ENCODE data around the gene SUZ12. TPM values are rescaled to one million over a fixed set of nuclear protein-coding genes. Genes with fewer than 3 reads are reported as not detected.
"Not testable (repeated sequence)": the region's sequence is repeated elsewhere in the genome, so short reads cannot be mapped to it uniquely, and the experiment has no call there.

The SUZ12 gene
- 14.0 TPM for total RNA-seq
- long read RNA-seq, full-length matches to known transcripts: 14 of 17 reads
- long read RNA-seq, partial matches to known transcripts: 3 of 17 reads
- long read RNA-seq, other reads (novel, unspliced or antisense): 0 of 17 reads

GRCh38 chr17:31936615-31937609 lies at the start of gene SUZ12:
Gene SUZ12, plus strand, starts transcription at chr17:31937007. Its CDS starts 240 bp downstream, at chr17:31937247.
- intact Hi-C loops (cut with DNase I): not testable (repeated sequence)
- ATAC-seq: peak; percentile 99
- DNase-seq (ENCODE audit: missing footprints): peak; percentile 93

- intact Hi-C loops (cut with DNase I): no loop called here
- ATAC-seq (peak; percentile 37), DNase-seq (ENCODE audit: missing footprints) (no peak)
Measured at GRCh38 chr17:31888124-31888523, 48.7 kb upstream of the SUZ12 start.

DNA sequence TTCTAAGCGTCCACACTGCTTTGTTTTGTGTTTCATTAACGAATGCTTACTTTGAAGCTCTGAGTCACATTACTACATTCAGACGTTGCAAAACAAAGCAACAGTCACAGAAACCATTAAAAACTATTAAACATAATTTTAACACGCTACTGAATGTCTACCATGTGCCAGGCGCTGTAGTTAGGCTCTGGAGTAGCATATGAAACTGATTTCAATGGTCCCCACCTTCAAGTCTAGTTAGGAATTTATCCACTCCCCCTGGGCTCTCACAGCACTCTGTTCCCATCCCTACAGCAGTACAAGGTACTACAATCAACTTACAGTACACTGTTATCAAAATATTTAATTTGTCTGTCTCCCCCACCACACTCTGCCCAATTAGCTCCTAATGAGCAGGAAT lies 35.9 kb upstream of the SUZ12 start:
- ATAC-seq: no peak
- no peak for DNase-seq (ENCODE audit: missing footprints)
- intact Hi-C loops (cut with DNase I): loop anchor here (2.0 kb wide), 1 partner anchor 42 kb away; the partner anchor contains the start of gene COPRS

- DNase-seq (ENCODE audit: missing footprints) (no peak), ATAC-seq (no peak)
- intact Hi-C loops (cut with DNase I): no loop called here
Measured at GRCh38 chr17:31902693-31903092, 34.1 kb upstream of the SUZ12 start.

DNA sequence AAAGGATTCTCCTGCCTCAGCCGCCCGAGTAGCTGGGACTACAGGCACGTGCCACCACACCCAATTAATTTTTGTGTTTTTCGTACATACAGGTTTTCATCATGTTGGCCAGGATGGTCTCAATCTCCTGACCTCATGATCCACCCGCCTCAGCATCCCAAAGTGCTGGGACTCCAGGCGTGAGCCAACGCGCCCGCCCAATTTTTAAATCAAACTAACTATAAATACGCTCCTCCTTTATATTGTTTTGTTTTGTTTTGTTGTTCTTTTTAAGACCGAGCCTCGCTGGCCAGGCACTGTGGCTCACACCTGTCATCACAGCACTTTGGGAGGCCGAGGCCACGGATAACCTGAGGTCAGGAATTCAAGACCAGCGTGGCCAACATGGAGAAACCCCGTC lies 33.4 kb upstream of the SUZ12 start:
- no peak for ATAC-seq
- intact Hi-C loops (cut with DNase I): no loop called here
- no peak for DNase-seq (ENCODE audit: missing footprints)

DNA sequence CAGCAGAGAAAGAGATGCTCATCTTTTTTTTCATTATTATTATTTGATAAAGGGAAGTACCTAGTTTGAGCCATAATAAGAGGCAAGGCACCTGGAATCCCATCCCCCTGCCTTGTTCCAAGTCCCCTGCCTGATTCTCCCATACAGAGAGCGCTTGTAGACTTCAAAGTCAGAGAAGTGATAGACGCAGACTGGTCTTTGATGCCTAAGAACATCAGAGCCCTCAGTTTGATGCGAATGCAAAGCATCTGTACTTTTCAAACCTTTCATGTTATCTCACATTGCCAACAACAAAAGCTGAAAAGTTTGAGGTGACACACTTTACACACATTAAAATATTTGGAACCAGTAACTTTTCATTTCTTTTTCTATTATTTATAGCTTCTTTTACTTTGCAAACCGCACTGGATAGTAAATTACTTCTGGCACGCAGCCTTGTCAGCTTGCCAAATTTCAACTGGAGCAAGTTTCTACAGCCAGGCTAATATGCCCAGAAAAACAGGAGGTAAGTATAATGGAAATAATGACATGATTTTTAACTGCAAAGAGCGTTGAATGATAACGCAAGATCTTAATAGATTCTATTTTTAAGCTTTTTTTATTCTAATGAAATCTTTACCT lies 29.4 kb upstream of the SUZ12 start:
- intact Hi-C loops (cut with DNase I): no loop called here
- no peak for ATAC-seq
- no peak for DNase-seq (ENCODE audit: missing footprints)

DNA sequence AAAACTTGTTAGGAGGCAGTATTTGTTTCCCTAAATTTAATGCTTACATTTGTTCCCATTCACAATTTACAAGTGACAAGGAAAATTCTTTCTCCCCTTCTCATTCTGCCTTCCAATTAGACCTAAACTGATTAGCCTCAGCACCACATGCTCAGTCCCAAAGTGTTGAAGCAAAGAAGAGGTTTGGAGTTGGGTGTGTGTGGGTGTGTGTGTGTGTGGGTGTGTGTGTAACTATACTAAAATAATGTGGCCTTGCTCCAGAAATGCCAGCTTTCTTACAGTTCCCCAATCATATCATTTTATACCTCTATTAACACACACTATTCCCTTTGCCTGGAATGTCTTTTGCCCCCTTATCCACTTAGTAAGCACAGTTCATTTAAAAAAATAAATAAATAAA lies 28.4 kb upstream of the SUZ12 start:
- intact Hi-C loops (cut with DNase I): no loop called here
- DNase-seq (ENCODE audit: missing footprints): no peak
- ATAC-seq: no peak

- intact Hi-C loops (cut with DNase I); ATAC-seq; DNase-seq (ENCODE audit: missing footprints): not testable (repeated sequence)
Measured at GRCh38 chr17:31912705-31913104, 24.1 kb upstream of the SUZ12 start.

- intact Hi-C loops (cut with DNase I): no loop called here
- no peak for DNase-seq (ENCODE audit: missing footprints)
- ATAC-seq: no peak
Measured at GRCh38 chr17:31915456-31916100, 21.2 kb upstream of the SUZ12 start.

GRCh38 chr17:31916491-31917064 lies 20.2 kb upstream of the SUZ12 start:
- ATAC-seq: no peak
- intact Hi-C loops (cut with DNase I): no loop called here

DNA sequence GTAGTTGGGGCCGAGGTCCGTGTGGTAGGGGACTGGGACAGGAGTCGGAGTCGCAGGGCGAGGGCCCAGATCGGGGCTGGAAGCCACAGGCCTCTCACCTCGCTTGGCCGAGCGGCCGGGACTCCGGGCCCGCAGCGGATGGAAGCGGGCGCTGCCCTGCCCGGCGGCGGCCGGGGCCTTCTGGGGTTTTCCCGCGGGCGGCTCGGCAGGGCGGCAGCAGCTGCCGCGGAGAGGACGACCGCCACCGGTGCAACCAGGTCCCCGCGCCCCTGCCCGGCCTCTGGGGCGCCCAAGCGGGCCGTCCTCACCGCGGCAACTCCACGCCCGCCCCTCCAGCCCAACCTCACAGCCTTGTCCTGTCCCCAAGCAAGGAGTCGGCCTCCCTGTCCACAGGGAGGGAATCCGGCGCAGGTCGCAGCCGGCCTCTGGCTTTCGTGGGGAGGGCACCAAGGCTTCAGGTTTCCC lies 19.7 kb upstream of the SUZ12 start:
- ATAC-seq: no peak
- intact Hi-C loops (cut with DNase I): no loop called here
- no peak for DNase-seq (ENCODE audit: missing footprints)

More at GRCh38 chr17:31916491-31917064, 20.2 kb upstream of the SUZ12 start:
- no peak for DNase-seq (ENCODE audit: missing footprints)

- ATAC-seq; intact Hi-C loops (cut with DNase I); DNase-seq (ENCODE audit: missing footprints): not testable (repeated sequence)
Measured at GRCh38 chr17:31917721-31918120, 19.1 kb upstream of the SUZ12 start.

DNA sequence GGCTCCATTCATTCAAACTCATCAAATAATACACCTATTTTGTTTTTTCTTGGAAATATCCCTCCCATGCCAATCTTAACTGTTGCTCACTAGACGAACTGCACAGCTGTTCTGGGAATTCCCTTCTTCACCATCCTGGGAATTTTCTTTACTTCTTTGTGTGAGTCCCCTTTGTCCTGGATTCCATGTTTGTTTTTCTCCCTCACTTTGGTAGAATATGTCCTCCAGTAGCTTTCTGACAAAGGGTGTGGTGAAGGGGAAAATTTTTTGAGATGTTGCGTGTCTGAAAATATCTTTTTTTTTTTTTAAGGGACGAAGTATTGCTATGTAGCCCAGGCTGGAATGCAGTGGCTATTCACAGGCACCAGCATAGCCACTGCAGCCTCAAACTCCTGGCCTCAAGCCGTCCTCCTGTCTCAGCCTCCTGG lies 18.1 kb upstream of the SUZ12 start:
- ATAC-seq: no peak
- intact Hi-C loops (cut with DNase I): no loop called here
- DNase-seq (ENCODE audit: missing footprints): no peak

GRCh38 chr17:31919802-31920525 lies 16.8 kb upstream of the SUZ12 start:
- DNase-seq (ENCODE audit: missing footprints) (no peak), ATAC-seq (no peak)
- intact Hi-C loops (cut with DNase I): no loop called here

- no peak for ATAC-seq
- DNase-seq (ENCODE audit: missing footprints): no peak
- intact Hi-C loops (cut with DNase I): no loop called here
Measured at GRCh38 chr17:31926100-31926729, 10.6 kb upstream of the SUZ12 start.

GRCh38 chr17:31931756-31932155 lies 5.1 kb upstream of the SUZ12 start:
- DNase-seq (ENCODE audit: missing footprints): no peak
- ATAC-seq: no peak
- intact Hi-C loops (cut with DNase I): no loop called here

- ATAC-seq (no peak), DNase-seq (ENCODE audit: missing footprints) (no peak)
- intact Hi-C loops (cut with DNase I): no loop called here
Measured at GRCh38 chr17:31935512-31935911, 1.3 kb upstream of the SUZ12 start.
